Breast epithelium (tissue), 4 donors: ENCODE results near the gene CNST. TPM values are rescaled to one million over a fixed set of nuclear protein-coding genes. Genes with fewer than 3 reads are reported as not detected.
A peak's percentile ranks its signal among the peaks of the same experiment; 100 is the strongest.

Source experiments
- DNase-seq, 2 donors: peaks; one replicate each; pipeline ENCODE4 v3.0.0-alpha.2; 2019; ENCODE audit warnings: low spot score in 2 of 2
- H3K27ac ChIP-seq, 2 donors: fragments of 200-600 bp; sonication (generic) in 1 of 2; one replicate each; pipeline ENCODE4 v1.5.1; 2016 to 2019; ENCODE audit warnings: mild to moderate bottlenecking in 1 of 2
- H3K27me3 ChIP-seq, 2 donors: fragments of 200-600 bp; sonication (generic) in 1 of 2; one replicate each; pipeline versions ENCODE4 v1.5.1 to v1.6.0; 2017 to 2019; ENCODE audit warnings: control low read depth in 1 of 2, mild to moderate bottlenecking in 1 of 2
- H3K36me3 ChIP-seq: fragments of 200-600 bp; one replicate; pipeline ENCODE4 v1.5.1; 2019
- H3K4me1 ChIP-seq, 2 donors: fragments of 200-600 bp; sonication (generic); one replicate each; pipeline ENCODE4 v1.5.1; 2016 to 2019; ENCODE audit warnings: control low read depth in 1 of 2
- H3K4me3 ChIP-seq, 3 donors: fragments of 200-600 bp; sonication (generic); 1 replicate in 2 of 3; 2 replicates in 1 of 3; pipeline ENCODE4 v1.5.1; 2016 to 2019; ENCODE audit warnings: mild to moderate bottlenecking in 3 of 3, moderate library complexity in 2 of 3
- H3K9me3 ChIP-seq, 2 donors: fragments of 200-600 bp; sonication (generic) in 1 of 2; one replicate each; pipeline ENCODE4 v1.5.1; 2016 to 2019; ENCODE audit warnings: control low read depth in 1 of 2
- POLR2A ChIP-seq: fragments of 450-650 bp; IDR thresholded peaks from one replicate; pipeline ENCODE4 v1.6.1; 2016; ENCODE audit warnings: antibody characterized with exemption, mild to moderate bottlenecking, moderate library complexity
- POLR2AphosphoS5 ChIP-seq, 3 donors: sonication (generic); formaldehyde crosslinking; IDR thresholded peaks; one replicate each; pipeline ENCODE4 v1.6.1; 2017; ENCODE audit warnings: antibody characterized with exemption in 3 of 3
- intact Hi-C: fragments of 100-400 bp; cut with DNase I; formaldehyde crosslinking; loops from one replicate; pipeline ENCODE4 v1.15.1; 2023; ENCODE audit warnings: low total_unique reads
- total RNA-seq, 3 donors: library from RNA; depleted of rRNA; stranded (reverse); fragments of >200 nt; gene quantifications; one replicate each; pipeline ENCODE4 v1.1.0, GENCODE V29; 2016
- TF ChIP-seq, protein P1 (sequence below), 3 donors: fragments of 450-650 bp; IDR thresholded peaks; one replicate each; pipeline ENCODE4 v1.5.1; 2016 to 2017; ENCODE audit warnings: antibody characterized with exemption in 3 of 3, mild to moderate bottlenecking in 3 of 3, moderate library complexity in 3 of 3

The CNST gene
- total RNA-seq, 3 donors from 2014 or later: 25.9 to 30.9 (median 26.4) TPM

DNA sequence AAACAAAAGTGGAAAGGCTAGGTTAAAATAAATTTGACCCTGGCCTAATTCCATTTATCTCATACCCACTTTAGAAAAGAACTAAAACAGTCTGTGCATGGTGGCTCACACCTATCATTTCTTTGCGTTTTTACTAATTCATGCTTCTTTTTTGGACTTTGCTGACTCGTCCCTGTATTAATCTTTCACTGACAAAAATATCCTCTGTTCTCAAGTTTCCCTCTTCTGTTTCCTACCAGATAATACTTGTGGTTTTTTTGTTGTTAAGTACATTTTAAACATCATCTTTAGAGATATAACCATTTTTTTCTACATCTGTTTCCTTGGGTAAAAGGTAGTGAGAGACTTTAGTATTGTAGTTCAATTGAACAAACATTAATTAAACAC, 11.5 kb downstream of the CNST start:
- DNase-seq: no peak
- Histone ChIP-seq H3K4me1 (no peaks in the 10 kb centered on the region), H3K9me3 (no peaks in the 10 kb centered on the region), H3K36me3 (no peaks in the 10 kb centered on the region), H3K4me3 (no peak overlapping the region), H3K27ac (no peak overlapping the region), H3K27me3 (no peaks in the 10 kb centered on the region)
- intact Hi-C loops: no loop called here
- TF ChIP-seq POLR2A: no peak
- no peak for TF ChIP-seq POLR2AphosphoS5 (IDR thresholded peaks at IDR 0.05)
- TF ChIP-seq, protein P1, sequence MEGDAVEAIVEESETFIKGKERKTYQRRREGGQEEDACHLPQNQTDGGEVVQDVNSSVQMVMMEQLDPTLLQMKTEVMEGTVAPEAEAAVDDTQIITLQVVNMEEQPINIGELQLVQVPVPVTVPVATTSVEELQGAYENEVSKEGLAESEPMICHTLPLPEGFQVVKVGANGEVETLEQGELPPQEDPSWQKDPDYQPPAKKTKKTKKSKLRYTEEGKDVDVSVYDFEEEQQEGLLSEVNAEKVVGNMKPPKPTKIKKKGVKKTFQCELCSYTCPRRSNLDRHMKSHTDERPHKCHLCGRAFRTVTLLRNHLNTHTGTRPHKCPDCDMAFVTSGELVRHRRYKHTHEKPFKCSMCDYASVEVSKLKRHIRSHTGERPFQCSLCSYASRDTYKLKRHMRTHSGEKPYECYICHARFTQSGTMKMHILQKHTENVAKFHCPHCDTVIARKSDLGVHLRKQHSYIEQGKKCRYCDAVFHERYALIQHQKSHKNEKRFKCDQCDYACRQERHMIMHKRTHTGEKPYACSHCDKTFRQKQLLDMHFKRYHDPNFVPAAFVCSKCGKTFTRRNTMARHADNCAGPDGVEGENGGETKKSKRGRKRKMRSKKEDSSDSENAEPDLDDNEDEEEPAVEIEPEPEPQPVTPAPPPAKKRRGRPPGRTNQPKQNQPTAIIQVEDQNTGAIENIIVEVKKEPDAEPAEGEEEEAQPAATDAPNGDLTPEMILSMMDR (IDR thresholded peaks at IDR 0.05): no peak

DNA sequence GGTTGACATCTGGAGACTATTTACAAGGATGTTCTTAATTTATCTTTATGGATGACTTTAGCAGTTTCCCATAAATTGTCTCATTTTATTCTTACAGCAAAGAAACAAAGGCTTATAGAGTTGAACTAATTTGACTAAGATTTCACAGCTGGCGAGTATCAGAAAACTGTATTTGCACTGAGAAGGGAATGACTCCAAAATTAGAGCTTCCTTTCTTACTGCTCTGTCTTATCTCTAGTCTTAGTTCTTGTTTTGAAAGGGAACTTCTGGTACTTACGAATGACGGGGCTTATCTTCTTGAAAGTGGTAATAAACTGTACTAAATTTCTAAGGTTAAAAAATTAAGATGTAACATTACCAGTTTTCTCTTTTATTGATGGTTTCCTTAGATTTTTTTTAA, 13.6 kb downstream of the CNST start:
- H3K27me3 ChIP-seq: no peaks in the 10 kb centered on the region
- TF ChIP-seq POLR2A (no peak), POLR2AphosphoS5 (IDR thresholded peaks at IDR 0.05) (no peak)
- TF ChIP-seq, protein P1 (IDR thresholded peaks at IDR 0.05): no peak
- H3K36me3 ChIP-seq: no peaks in the 10 kb centered on the region
- no peaks in the 10 kb centered on the region for H3K9me3 ChIP-seq
- DNase-seq: no peak
- H3K27ac ChIP-seq: no peak overlapping the region
- intact Hi-C loops: no loop called here
- H3K4me1 ChIP-seq: peaks cover 0 to 3% of the 10 kb centered on the region in 2 donors
- H3K4me3 ChIP-seq: no peak overlapping the region

DNA sequence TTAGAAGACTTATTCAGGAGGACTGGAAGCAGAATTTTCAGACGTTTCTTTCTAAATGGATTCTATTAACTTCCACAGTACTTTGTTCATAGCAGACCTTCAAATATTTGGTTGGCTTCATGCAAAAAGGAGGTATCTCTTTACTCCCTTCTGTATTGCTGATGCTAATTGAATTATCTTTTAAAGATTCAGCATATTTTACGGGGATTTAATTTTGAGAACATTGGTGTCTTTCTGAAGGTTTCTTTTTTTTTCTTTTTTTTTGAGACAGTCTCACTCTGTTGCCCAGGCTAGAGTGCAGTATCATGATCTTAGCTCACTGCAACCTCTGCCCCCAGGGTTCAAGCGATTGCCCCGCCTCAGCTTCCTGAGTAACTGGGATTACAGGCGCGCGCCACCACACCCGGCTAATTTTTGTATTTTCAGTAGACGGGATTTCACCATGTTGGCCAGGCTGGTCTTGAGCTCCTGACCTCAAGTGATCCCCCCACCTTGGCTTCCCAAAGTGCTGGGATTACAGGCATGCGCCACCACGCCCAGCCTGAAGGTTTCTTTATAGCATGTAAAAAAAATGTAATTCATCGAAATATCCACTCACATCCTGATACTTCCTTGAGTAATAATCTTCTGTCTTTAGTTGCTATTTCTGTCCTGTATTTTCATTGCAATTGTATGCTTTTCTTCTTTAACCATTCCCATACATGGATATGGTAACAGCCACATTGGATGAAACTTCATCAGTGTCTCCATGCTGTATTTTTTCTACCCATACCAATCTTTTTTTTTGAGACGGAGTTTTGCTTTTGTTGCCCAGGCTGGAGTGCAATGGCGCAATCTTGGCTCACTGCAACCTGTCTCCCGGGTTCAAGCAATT, 14.5 kb downstream of the CNST start:
- no peaks in the 10 kb centered on the region for H3K36me3 ChIP-seq
- H3K27me3 ChIP-seq: no peaks in the 10 kb centered on the region
- no peak overlapping the region for H3K4me3 ChIP-seq
- no peak overlapping the region for H3K27ac ChIP-seq
- TF ChIP-seq POLR2AphosphoS5 (IDR thresholded peaks at IDR 0.05) (no peak), POLR2A (no peak)
- TF ChIP-seq, protein P1 (IDR thresholded peaks at IDR 0.05): no peak
- peaks cover 0 to 3% of the 10 kb centered on the region in 2 donors for H3K4me1 ChIP-seq
- no peak for DNase-seq
- intact Hi-C loops: no loop called here
- no peaks in the 10 kb centered on the region for H3K9me3 ChIP-seq

DNA sequence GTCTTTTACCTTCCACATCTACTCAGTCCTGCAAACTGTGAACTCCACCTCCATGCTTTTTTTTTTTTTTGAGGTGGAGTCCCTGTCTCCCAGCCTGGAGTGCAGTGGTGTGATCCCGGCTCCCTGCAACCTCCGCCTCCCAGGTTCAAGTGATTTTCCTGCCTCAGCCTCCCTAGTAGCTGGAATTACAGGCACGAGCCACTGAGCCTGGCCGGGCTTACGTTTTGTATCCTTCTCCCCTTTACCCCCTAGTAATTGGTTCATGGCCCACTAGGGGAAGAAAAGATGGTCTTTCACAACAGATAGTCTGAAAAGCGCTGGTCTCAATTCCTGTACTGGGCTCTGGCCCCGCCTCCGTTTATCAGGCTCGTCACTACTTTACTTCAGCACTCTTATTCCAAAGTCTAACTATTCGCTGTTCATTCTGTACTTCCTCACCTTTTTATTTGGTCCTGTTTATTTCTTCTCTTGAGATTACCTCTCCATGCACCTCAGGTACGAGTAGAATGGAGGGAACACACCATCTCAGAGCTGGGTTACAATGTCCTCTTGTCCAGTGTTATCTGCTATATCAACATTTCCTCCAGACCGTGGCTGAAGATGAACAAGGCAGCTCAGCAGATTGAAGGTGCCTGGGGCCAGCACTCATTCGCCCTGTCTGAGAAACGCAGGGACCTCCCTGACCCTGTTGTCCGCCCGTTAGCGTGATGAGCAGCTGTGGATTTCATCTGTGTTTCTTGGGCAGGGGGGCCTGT, 16.2 kb downstream of the CNST start:
- intact Hi-C loops: no loop called here
- H3K27me3 ChIP-seq: no peaks in the 10 kb centered on the region
- H3K36me3 ChIP-seq: no peaks in the 10 kb centered on the region
- TF ChIP-seq POLR2A (no peak), POLR2AphosphoS5 (IDR thresholded peaks at IDR 0.05) (no peak)
- TF ChIP-seq, protein P1 (IDR thresholded peaks at IDR 0.05): no peak
- no peak overlapping the region for H3K4me3 ChIP-seq
- no peak for DNase-seq
- H3K27ac ChIP-seq: peak overlapping the region; percentile 10 to 63
- H3K9me3 ChIP-seq: no peaks in the 10 kb centered on the region
- peaks cover 0 to 3% of the 10 kb centered on the region in 2 donors for H3K4me1 ChIP-seq

DNA sequence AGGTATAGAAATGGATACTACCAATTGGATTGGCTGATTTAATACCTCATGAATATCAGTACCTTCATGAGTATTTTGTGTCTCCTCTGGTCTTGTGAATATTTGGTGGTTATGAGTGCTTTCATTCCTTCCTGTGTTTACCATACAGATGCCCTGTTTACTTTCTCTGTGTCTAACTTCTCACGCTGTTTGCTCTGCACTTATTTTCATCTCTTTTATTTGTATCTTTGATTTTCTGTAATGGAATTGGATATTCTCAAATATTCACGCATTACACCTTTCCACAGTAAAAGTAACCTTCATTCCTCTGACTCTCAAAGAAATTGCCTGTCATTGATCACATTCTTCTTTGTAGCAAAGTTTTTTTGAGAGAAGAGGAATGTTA, 16.8 kb downstream of the CNST start:
- Histone ChIP-seq H3K4me3 (no peak overlapping the region), H3K4me1 (peaks cover 0 to 3% of the 10 kb centered on the region in 2 donors), H3K9me3 (no peaks in the 10 kb centered on the region), H3K36me3 (no peaks in the 10 kb centered on the region), H3K27me3 (no peaks in the 10 kb centered on the region), H3K27ac (peak overlapping the region; percentile 10 to 63)
- intact Hi-C loops: no loop called here
- DNase-seq: no peak
- TF ChIP-seq POLR2A: no peak
- TF ChIP-seq POLR2AphosphoS5 (IDR thresholded peaks at IDR 0.05): no peak
- TF ChIP-seq, protein P1 (IDR thresholded peaks at IDR 0.05): no peak
